SK-N-SH (cell line): ENCODE results near the gene CDH2. TPM values are rescaled to one million over a fixed set of nuclear protein-coding genes. Genes with fewer than 3 reads are reported as not detected.

Experiments used
- CTCF ChIA-PET: fragments of 300-600, 350-600 bp; formaldehyde crosslinking; extraction: SDS; loops from one replicate; lab custom pipeline; 2021; lab: Yijun Ruan, JAX
- POLR2A ChIA-PET: fragments of 350-600 bp; sonication (Branson Sonifier 250); formaldehyde crosslinking; extraction: SDS; loops from one replicate; lab custom pipeline; 2020; ENCODE audit warnings: antibody characterized with exemption, inconsistent platforms; lab: Yijun Ruan, JAX
- DNase-seq: peaks from one replicate; pipeline ENCODE4 v3.0.0; 2012
- H2AFZ ChIP-seq: fragments of 200-600 bp; sonication (generic); 2 replicates; pipeline ENCODE4 v1.8.1; 2016; ENCODE audit warnings: antibody characterized with exemption, mild to moderate bottlenecking, low read depth
- H3F3A ChIP-seq: fragments of 200-600 bp; sonication (generic); replicated peaks from 2 replicates; pipeline ENCODE3; 2016; ENCODE audit warnings: antibody characterized with exemption, mild to moderate bottlenecking; ENCODE audit not compliant: insufficient read depth
- H3K27ac ChIP-seq, 2 experiments: fragments of 200-500 bp in 1 of 2; fragments of 200-600 bp in 1 of 2; sonication (Bioruptor generic) in 1 of 2; sonication (generic), shearing (Covaris generic) in 1 of 2; 2 replicates each; pipeline versions ENCODE4 v1.5.1 to v1.6.1; 2014 to 2016; ENCODE audit warnings: low read depth in 2 of 2, inconsistent platforms in 1 of 2, low read length in 1 of 2, mild to moderate bottlenecking in 1 of 2, mixed read lengths in 1 of 2
- H3K27me3 ChIP-seq: fragments of 200-600 bp; sonication (generic), shearing (Covaris generic); 2 replicates; pipeline ENCODE4 v1.6.1; 2016; ENCODE audit warnings: mixed run types; ENCODE audit not compliant: insufficient read depth
- H3K36me3 ChIP-seq, 2 experiments: fragments of 200-500 bp in 1 of 2; fragments of 200-600 bp in 1 of 2; sonication (Bioruptor generic) in 1 of 2; sonication (generic) in 1 of 2; replicated peaks in 1 of 2; 2 replicates each; pipeline versions ENCODE3 to v1.5.1; 2014 to 2016; ENCODE audit warnings: low read length in 1 of 2, mild to moderate bottlenecking in 1 of 2; ENCODE audit not compliant: insufficient read depth in 2 of 2, control insufficient read depth in 1 of 2
- H3K4me1 ChIP-seq, 2 experiments: fragments of 200-500 bp in 1 of 2; fragments of 200-600 bp in 1 of 2; sonication (Bioruptor generic) in 1 of 2; sonication (generic), shearing (Covaris generic) in 1 of 2; 2 replicates each; pipeline versions ENCODE4 v1.5.1 to v1.6.1; 2014 to 2016; ENCODE audit warnings: low read depth in 1 of 2, low read length in 1 of 2, mixed run types in 1 of 2; ENCODE audit not compliant: insufficient read depth in 2 of 2, control insufficient read depth in 1 of 2
- H3K4me2 ChIP-seq: fragments of 200-600 bp; sonication (generic), shearing (Covaris generic); 2 replicates; pipeline ENCODE4 v1.6.1; 2017; ENCODE audit warnings: mixed run types
- H3K4me3 ChIP-seq, 2 experiments: fragments of 200-500 bp in 1 of 2; fragments of 200-600 bp in 1 of 2; sonication (Bioruptor generic) in 1 of 2; sonication (generic), shearing (Covaris generic) in 1 of 2; 2 replicates each; pipeline versions ENCODE4 v1.5.1 to v1.8.1; 2014 to 2016; ENCODE audit warnings: low read depth in 2 of 2, inconsistent platforms in 1 of 2, low read length in 1 of 2, mild to moderate bottlenecking in 1 of 2, mixed read lengths in 1 of 2, moderate library complexity in 1 of 2
- H3K79me2 ChIP-seq: fragments of 200-600 bp; sonication (generic); 2 replicates; pipeline ENCODE4 v1.8.1; 2017; ENCODE audit warnings: mild to moderate bottlenecking; ENCODE audit not compliant: insufficient read depth
- H3K9ac ChIP-seq: fragments of 200-600 bp; sonication (generic); 2 replicates; pipeline ENCODE4 v1.6.1; 2017; ENCODE audit warnings: mixed run types
- H3K9me2 ChIP-seq: fragments of 200-600 bp; sonication (generic); 2 replicates; pipeline ENCODE4 v1.6.1; 2017; ENCODE audit warnings: mixed run types
- H3K9me3 ChIP-seq: fragments of 200-600 bp; sonication (generic); 2 replicates; pipeline ENCODE4 v1.6.1; 2017; ENCODE audit warnings: mixed run types, mild to moderate bottlenecking, moderate library complexity
- H4K20me1 ChIP-seq: fragments of 200-600 bp; sonication (generic); 2 replicates; pipeline ENCODE4 v1.6.1; 2017; ENCODE audit warnings: mild to moderate bottlenecking, mixed run types; ENCODE audit not compliant: insufficient read depth
- CHD2 ChIP-seq: fragments of 150-350 bp; IDR thresholded peaks from 2 replicates; pipeline ENCODE4 v1.6.1; 2018; ENCODE audit warnings: low read length; ENCODE audit not compliant: partially characterized antibody
- ELF1 ChIP-seq: IDR thresholded peaks from 2 replicates; pipeline ENCODE4 v1.4.0; 2012
- EP300 ChIP-seq, 2 experiments: IDR thresholded peaks; 2 replicates each; pipeline versions ENCODE4 v1.4.0 to v1.6.1; 2012; ENCODE audit warnings: borderline replicate concordance in 1 of 2, low read depth in 1 of 2, low read length in 1 of 2
- EZH2phosphoT487 ChIP-seq: fragments of 200-600 bp; sonication (generic); IDR thresholded peaks from 2 replicates; pipeline ENCODE4 v1.6.1; 2017; ENCODE audit warnings: low read depth, mixed run types, mild to moderate bottlenecking, antibody characterized with exemption, moderate library complexity, borderline replicate concordance
- FOSL2 ChIP-seq: IDR thresholded peaks from 2 replicates; pipeline ENCODE4 v1.4.0; 2012; ENCODE audit warnings: low read depth, mild to moderate bottlenecking, moderate library complexity, borderline replicate concordance
- FOXJ3 ChIP-seq: sonication (generic); formaldehyde crosslinking; IDR thresholded peaks from 2 replicates; pipeline ENCODE4 v1.5.1; 2020; ENCODE audit warnings: mild to moderate bottlenecking, missing genetic modification reagents
- FOXM1 ChIP-seq: IDR thresholded peaks from 2 replicates; pipeline ENCODE4 v1.4.0; 2012; ENCODE audit warnings: low read depth, mild to moderate bottlenecking
- GATA2 ChIP-seq: sonication (generic); formaldehyde crosslinking; IDR thresholded peaks from 2 replicates; pipeline ENCODE4 v1.5.0; 2020; ENCODE audit warnings: mild to moderate bottlenecking, missing genetic modification reagents
- JUND ChIP-seq: IDR thresholded peaks from 2 replicates; pipeline ENCODE4 v1.4.0; 2012
- MXI1 ChIP-seq: IDR thresholded peaks from 2 replicates; pipeline ENCODE4 v1.6.1; 2012; ENCODE audit warnings: mild to moderate bottlenecking, low read depth, low read length, improper control_type of control experiment
- RCOR1 ChIP-seq: fragments of 150-350 bp; IDR thresholded peaks from 2 replicates; pipeline ENCODE4 v1.6.1; 2017; ENCODE audit warnings: antibody characterized with exemption, low read length
- RXRA ChIP-seq: IDR thresholded peaks from 2 replicates; pipeline ENCODE4 v1.4.0; 2012; ENCODE audit warnings: low read depth, mild to moderate bottlenecking, borderline replicate concordance
- SIN3A ChIP-seq: IDR thresholded peaks from 2 replicates; pipeline ENCODE4 v1.6.1; 2012; ENCODE audit warnings: low read depth, mild to moderate bottlenecking, low read length, moderate library complexity, borderline replicate concordance
- SMC3 ChIP-seq: IDR thresholded peaks from 2 replicates; pipeline ENCODE4 v1.6.1; 2012; ENCODE audit warnings: low read depth, low read length, improper control_type of control experiment
- TAF1 ChIP-seq: IDR thresholded peaks from 2 replicates; pipeline ENCODE4 v1.6.1; 2012; ENCODE audit warnings: low read depth, mild to moderate bottlenecking, low read length, moderate library complexity, borderline replicate concordance
- TCF12 ChIP-seq: IDR thresholded peaks from 2 replicates; pipeline ENCODE4 v1.4.0; 2012
- TEAD4 ChIP-seq: IDR thresholded peaks from 2 replicates; pipeline ENCODE4 v1.4.0; 2012; ENCODE audit warnings: mild to moderate bottlenecking, borderline replicate concordance; ENCODE audit not compliant: insufficient read depth
- ZBTB33 ChIP-seq: IDR thresholded peaks from 2 replicates; pipeline ENCODE4 v1.4.0; 2012; ENCODE audit warnings: low read depth, borderline replicate concordance
- WGBS: methylation state at CpG from one replicate; pipeline ENCODE4 v1.1.6; 2017; ENCODE audit warnings: low lambda C conversion rate; 5-methylcytosine and 5-hydroxymethylcytosine counted together
- polyA plus RNA-seq, 3 experiments: library from polyadenylated mRNA; depleted of rRNA; stranded (reverse); fragments of >200 nt; gene quantifications; 2 replicates each; pipeline ENCODE4 v1.2.3, GENCODE V29; 2012
- TF ChIP-seq, protein P1 (sequence below): IDR thresholded peaks from 2 replicates; pipeline ENCODE4 v1.4.0; 2012; ENCODE audit warnings: low read depth
- TF ChIP-seq, protein P2 (sequence below): IDR thresholded peaks from 2 replicates; pipeline ENCODE4 v1.4.0; 2012; ENCODE audit warnings: low read depth, borderline replicate concordance

The CDH2 gene
- polyA plus RNA-seq, 1 of the 3 experiments (the other 2 are of a cell fraction): 146 TPM

GRCh38 chr18:28149810-28150420, 27.0 kb downstream of the CDH2 start:
- CTCF ChIA-PET: no interaction called here

More at GRCh38 chr18:28149810-28150420, 27.0 kb downstream of the CDH2 start:
- POLR2A ChIA-PET: no interaction called here
- TF ChIP-seq SIN3A (no peak), JUND (no peak), EP300 (IDR thresholded peaks at IDR 0.05; ENCODE audit: borderline replicate concordance in 1 of 2, low read depth in 1 of 2, low read length in 1 of 2) (no peak), TEAD4 (no peak), ZBTB33 (no peak), EZH2phosphoT487 (no peak), GATA2 (CRISPR knock-in tag) (no peak), FOXJ3 (CRISPR knock-in tag) (no peak), RXRA (no peak), RCOR1 (no peak), FOXM1 (no peak), MXI1 (no peak), CHD2 (no peak), SMC3 (no peak), FOSL2 (no peak), TAF1 (no peak), TCF12 (no peak), ELF1 (no peak)
- TF ChIP-seq, protein P1, sequence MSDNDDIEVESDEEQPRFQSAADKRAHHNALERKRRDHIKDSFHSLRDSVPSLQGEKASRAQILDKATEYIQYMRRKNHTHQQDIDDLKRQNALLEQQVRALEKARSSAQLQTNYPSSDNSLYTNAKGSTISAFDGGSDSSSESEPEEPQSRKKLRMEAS: no peak
- TF ChIP-seq, protein P2, sequence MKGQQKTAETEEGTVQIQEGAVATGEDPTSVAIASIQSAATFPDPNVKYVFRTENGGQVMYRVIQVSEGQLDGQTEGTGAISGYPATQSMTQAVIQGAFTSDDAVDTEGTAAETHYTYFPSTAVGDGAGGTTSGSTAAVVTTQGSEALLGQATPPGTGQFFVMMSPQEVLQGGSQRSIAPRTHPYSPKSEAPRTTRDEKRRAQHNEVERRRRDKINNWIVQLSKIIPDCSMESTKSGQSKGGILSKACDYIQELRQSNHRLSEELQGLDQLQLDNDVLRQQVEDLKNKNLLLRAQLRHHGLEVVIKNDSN: no peak
- peaks cover 27 to 28% of the 10 kb centered on the region in 2 experiments for H3K36me3 ChIP-seq
- H3K4me2 ChIP-seq: no peak overlapping the region
- H3K27me3 ChIP-seq: no peaks in the 10 kb centered on the region
- H3F3A ChIP-seq: peaks cover 25% of the 10 kb centered on the region
- H3K4me1 ChIP-seq: peaks cover 8 to 18% of the 10 kb centered on the region in 2 experiments
- H3K9me2 ChIP-seq: no peaks in the 10 kb centered on the region
- H3K4me3 ChIP-seq: no peak overlapping the region
- peaks cover 81% of the 10 kb centered on the region for H4K20me1 ChIP-seq
- DNase-seq: no peak
- no peaks in the 10 kb centered on the region for H3K9me3 ChIP-seq
- no peak overlapping the region for H3K9ac ChIP-seq
- H3K79me2 ChIP-seq: peaks cover 100% of the 10 kb centered on the region
- no peak overlapping the region for H2AFZ ChIP-seq
- WGBS: 94% methylated on average over 14 of the region's 14 CpGs
- no peak overlapping the region; a peak in 1 of 4 replicates for H3K27ac ChIP-seq
